Activated CD8-positive, alpha-beta T cell treated with anti-CD3 and anti-CD28 coated beads for 36 hours (primary cell): ENCODE measurements around the gene GPR62. TPM values are rescaled to one million over a fixed set of nuclear protein-coding genes. Genes with fewer than 3 reads are reported as not detected.

Experiments used
- ATAC-seq: fragments of 200-7000 bp; cut with Tn5 transposase; one replicate; pipeline ENCODE4 v1.10.0; 2021; ENCODE audit warnings: mild to moderate bottlenecking, moderate library complexity
- CTCF ChIA-PET: fragments of 350-600 bp; sonication (Branson Sonifier 250); formaldehyde crosslinking; loops from one replicate; lab custom pipeline; 2021; ENCODE audit warnings: antibody characterized with exemption; lab: Charles Lee
- POLR2A ChIA-PET: fragments of 350-600 bp; sonication (Branson Sonifier 250); formaldehyde crosslinking; loops from one replicate; lab custom pipeline; 2021; ENCODE audit warnings: antibody characterized with exemption; lab: Charles Lee
- DNase-seq: peaks from one replicate; pipeline ENCODE4 v3.0.0-alpha.2; 2020
- H3K27ac Mint-ChIP-seq: one replicate; pipeline ENCODE4 v1.8.0; 2021; ENCODE audit warnings: mild to moderate bottlenecking, mixed read lengths
- H3K27me3 Mint-ChIP-seq: one replicate; pipeline ENCODE4 v1.8.0; 2021; ENCODE audit warnings: mixed read lengths
- H3K36me3 Mint-ChIP-seq: one replicate; pipeline ENCODE4 v1.8.0; 2021; ENCODE audit warnings: low read depth, mixed read lengths
- H3K4me1 Mint-ChIP-seq: one replicate; pipeline ENCODE4 v1.8.0; 2021; ENCODE audit warnings: low read depth, mixed read lengths
- H3K4me3 Mint-ChIP-seq: one replicate; pipeline ENCODE4 v1.8.0; 2021; ENCODE audit warnings: mild to moderate bottlenecking, moderate library complexity, mixed read lengths
- H3K9me3 Mint-ChIP-seq: one replicate; pipeline ENCODE4 v1.8.0; 2021; ENCODE audit warnings: mixed read lengths
- intact Hi-C: fragments of 100-400 bp; cut with micrococcal nuclease; formaldehyde crosslinking; loops from one replicate; pipeline ENCODE4 v1.10.0; 2022
- total RNA-seq, 2 experiments: library from RNA; stranded (reverse); gene quantifications; one replicate each; pipeline ENCODE4 v1.2.3, GENCODE V29; 2021
- TF ChIP-seq, protein P1 (sequence below): fragments of 200-600 bp; IDR thresholded peaks from one replicate; pipeline ENCODE4 v1.8.0; 2022; ENCODE audit warnings: antibody characterized with exemption, mild to moderate bottlenecking

GPR62 gene
- total RNA-seq, 2 experiments from 2014 or later = not detected

DNA sequence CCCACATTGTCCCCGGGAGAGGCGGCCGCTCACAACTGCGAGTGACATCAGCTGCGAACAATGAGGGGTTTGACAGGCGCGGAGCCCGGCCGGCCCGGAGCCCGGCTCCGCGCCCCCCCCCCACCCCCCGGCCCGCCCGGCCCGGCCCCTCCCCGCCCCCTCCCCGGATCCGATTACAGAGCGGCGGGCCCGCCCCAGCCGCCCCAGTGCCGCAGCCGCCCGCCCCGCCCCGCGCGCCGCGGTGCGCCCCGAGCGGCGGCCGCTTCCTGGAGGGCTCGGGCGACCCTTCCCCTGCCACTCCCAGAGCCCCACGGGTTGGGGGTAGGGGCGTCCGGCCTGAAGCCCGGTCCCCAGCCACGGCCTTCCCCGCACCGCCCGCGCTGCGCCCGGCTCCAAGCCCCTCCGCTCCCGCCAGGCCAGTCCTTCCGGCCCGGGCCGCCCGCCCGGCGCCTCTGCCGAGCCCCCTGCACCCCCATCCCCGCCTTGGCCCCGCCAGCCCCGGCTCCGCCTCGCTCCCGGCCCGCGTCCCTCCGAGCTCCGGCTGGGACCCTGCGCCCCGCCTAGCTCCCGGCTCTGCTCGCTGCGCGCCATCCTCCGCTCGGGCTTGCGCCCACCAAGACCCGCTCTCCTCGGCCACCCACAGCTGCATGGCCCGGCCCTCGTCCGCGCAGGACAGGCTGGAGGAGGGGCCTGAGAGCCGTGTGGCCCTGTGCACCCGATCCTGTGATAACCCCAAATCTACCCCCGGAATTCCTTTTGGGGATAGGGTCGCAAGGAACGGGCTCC lies 12.4 kb downstream of the GPR62 start, which contains the start of gene PCBP4:
Gene PCBP4 (minus strand): TSS at position 71 of the 786 bp plus-strand sequence. CDS start 6,214 bp downstream, outside the sequence.
- POLR2A ChIA-PET = interaction anchor here (0.9 kb wide), 1 partner anchor 25 kb away, joined by 10 read pairs; no protein-coding TSS in a partner anchor
- no peaks in the 10 kb centered on the region for H3K9me3 Mint-ChIP-seq
- CTCF ChIA-PET = interaction anchor here (1.7 to 3.3 kb wide), 2 partner anchors 15 to 26 kb away, joined by 6 to 14 read pairs; partner anchors contain the start of genes PARP3 and RRP9
- peak; percentile 68 for ATAC-seq
- peak within 1 kb of the TSS; percentile 72 for H3K4me3 Mint-ChIP-seq
- H3K27me3 Mint-ChIP-seq = no peaks in the 10 kb centered on the region
- no peak for DNase-seq
- peak within 1 kb of the TSS; percentile 11 for H3K27ac Mint-ChIP-seq
- H3K36me3 Mint-ChIP-seq = peaks cover 2% of the 10 kb centered on the region
- intact Hi-C loops = no loop called here
- H3K4me1 Mint-ChIP-seq = peaks cover 16% of the 10 kb centered on the region
- TF ChIP-seq, protein P1, sequence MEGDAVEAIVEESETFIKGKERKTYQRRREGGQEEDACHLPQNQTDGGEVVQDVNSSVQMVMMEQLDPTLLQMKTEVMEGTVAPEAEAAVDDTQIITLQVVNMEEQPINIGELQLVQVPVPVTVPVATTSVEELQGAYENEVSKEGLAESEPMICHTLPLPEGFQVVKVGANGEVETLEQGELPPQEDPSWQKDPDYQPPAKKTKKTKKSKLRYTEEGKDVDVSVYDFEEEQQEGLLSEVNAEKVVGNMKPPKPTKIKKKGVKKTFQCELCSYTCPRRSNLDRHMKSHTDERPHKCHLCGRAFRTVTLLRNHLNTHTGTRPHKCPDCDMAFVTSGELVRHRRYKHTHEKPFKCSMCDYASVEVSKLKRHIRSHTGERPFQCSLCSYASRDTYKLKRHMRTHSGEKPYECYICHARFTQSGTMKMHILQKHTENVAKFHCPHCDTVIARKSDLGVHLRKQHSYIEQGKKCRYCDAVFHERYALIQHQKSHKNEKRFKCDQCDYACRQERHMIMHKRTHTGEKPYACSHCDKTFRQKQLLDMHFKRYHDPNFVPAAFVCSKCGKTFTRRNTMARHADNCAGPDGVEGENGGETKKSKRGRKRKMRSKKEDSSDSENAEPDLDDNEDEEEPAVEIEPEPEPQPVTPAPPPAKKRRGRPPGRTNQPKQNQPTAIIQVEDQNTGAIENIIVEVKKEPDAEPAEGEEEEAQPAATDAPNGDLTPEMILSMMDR = no peak

DNA sequence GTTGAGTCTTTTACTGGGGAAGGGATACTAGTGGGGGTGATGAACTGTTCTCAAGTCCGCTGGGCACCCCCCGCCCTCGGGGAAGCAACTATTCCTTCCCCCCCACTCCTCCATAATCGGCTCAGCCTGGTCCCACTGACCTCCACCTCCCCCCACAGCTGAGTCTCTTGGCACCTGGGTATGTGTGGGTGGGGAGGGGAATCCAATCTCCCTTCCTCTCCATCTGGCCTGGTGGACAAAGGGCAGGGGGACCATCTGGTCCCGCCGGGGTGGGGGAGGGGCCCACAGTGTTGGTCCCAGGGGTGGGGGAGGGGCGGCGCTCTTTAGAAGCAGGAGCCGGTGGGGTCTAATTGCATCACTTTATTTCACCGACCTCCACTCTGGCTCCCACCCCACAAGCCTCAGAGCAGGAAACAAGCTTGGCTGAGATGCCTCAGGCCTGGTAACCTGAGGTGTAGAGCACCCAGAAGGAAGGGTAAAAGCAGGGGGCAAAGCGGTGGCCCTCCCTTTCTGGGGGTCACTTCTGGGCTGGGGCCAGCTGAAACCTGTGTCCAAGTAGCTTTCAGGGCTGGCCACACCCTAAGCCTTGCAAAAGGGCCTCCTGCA lies 13.1 kb downstream of the GPR62 start:
- TF ChIP-seq, protein P1 = no peak

DNA sequence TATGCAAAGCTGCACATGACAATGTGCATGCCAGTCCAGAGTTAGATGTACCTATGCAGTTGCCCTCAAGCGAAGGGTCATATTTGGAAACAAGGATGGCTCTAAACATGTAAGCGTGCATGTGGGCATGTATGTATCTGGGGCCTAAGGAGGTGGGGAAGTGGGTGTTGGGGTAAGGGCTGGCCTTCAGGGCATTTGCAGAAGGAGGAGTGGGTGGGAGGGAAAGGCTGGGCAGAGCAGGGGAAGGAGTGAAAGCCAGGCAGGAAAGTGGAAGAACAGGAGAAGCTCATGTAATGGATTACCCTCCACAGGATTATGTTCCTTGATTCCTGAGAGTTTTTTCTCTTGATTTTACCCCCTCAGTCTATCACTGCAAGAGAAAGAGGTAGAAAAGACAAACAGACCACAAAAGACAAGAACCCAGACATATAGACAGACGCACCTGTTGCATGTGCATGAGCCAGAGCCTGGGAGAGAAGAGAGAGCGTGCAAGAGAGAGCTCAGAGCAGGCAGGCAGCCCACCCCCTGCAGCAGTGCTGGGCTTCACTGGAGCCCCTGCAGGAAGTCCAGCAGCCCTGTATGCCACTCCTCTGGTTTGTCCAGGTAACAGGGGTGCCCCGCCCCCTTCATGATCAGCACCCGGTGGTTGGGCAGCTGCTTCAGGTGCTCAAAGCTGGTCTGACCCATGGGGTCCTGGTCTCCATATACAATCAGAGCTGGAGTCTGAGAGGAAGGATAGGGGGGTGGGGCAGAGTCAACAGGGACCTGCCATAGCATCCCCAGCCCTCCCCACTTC lies 13.9 kb downstream of the GPR62 start:
- no peak for ATAC-seq
- TF ChIP-seq, protein P1 = no peak

More for the DNA sequence above, 13.1 kb downstream of the GPR62 start:
- H3K36me3 Mint-ChIP-seq = peaks cover 2% of the 10 kb centered on the region
- intact Hi-C loops = no loop called here
- CTCF ChIA-PET = interaction anchor here (1.5 to 3.3 kb wide), 3 partner anchors 14 to 34 kb away, joined by 3 to 14 read pairs (median 6); partner anchors contain the start of genes PARP3 and RRP9
- no peaks in the 10 kb centered on the region for H3K9me3 Mint-ChIP-seq
- peaks cover 16% of the 10 kb centered on the region for H3K4me1 Mint-ChIP-seq
- H3K27ac Mint-ChIP-seq = no peak overlapping the region
- peak overlapping the region; percentile 72 for H3K4me3 Mint-ChIP-seq
- POLR2A ChIA-PET = interaction anchor here (0.9 to 1.8 kb wide), 4 partner anchors 11 to 24 kb away, joined by 4 to 11 read pairs (median 8); no protein-coding TSS in a partner anchor
- DNase-seq = no peak
- H3K27me3 Mint-ChIP-seq = no peaks in the 10 kb centered on the region
- ATAC-seq = peak; percentile 7

DNA sequence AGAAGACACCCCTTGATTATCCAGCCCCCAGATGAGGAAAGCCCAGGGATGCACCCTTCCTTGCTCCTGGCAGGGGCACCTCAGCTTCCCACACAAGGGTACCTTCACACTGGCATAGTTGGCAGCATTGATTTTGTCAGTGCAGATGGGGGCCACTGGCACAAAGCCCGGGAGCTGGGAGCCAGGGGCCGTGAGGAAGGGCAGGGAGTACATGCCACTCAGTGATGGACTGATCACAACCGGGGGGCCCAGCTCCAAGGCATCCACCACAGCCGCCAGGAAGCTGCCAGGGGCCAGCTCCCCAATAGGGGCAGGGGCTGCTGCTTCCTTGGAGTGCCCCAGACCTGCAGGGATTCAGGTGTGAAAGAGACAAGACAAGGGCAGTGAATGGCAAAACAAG lies 14.7 kb downstream of the GPR62 start:
- ChIA-PET POLR2A (interaction anchor here (0.8 to 1.8 kb wide), 6 partner anchors 12 to 33 kb away, joined by 3 to 11 read pairs (median 4); partner anchors contain the start of genes GPR62 and RRP9), CTCF (interaction anchor here (1.5 kb wide), 2 partner anchors 13 to 33 kb away, joined by 3 to 8 read pairs; partner anchors contain the start of gene ACY1)
- Mint-ChIP-seq H3K36me3 (peaks cover 5% of the 10 kb centered on the region), H3K9me3 (no peaks in the 10 kb centered on the region), H3K27ac (no peak overlapping the region), H3K4me3 (no peak overlapping the region), H3K4me1 (peaks cover 23% of the 10 kb centered on the region), H3K27me3 (no peaks in the 10 kb centered on the region)
- DNase-seq (no peak), ATAC-seq (no peak)
- intact Hi-C loops = no loop called here
- TF ChIP-seq, protein P1 = no peak

More for the DNA sequence above, 13.9 kb downstream of the GPR62 start:
- Mint-ChIP-seq H3K9me3 (no peaks in the 10 kb centered on the region), H3K4me1 (peaks cover 19% of the 10 kb centered on the region), H3K27me3 (no peaks in the 10 kb centered on the region), H3K4me3 (no peak overlapping the region), H3K36me3 (peaks cover 5% of the 10 kb centered on the region), H3K27ac (no peak overlapping the region)
- intact Hi-C loops = no loop called here
- ChIA-PET POLR2A (interaction anchor here (1.1 to 1.8 kb wide), 5 partner anchors 12 to 32 kb away, joined by 3 to 11 read pairs (median 6); partner anchors contain the start of gene RRP9), CTCF (interaction anchor here (1.5 to 3.3 kb wide), 3 partner anchors 13 to 33 kb away, joined by 3 to 14 read pairs (median 8); partner anchors contain the start of genes ACY1, PARP3 and RRP9)
- no peak for DNase-seq
